GM23248 (cell line): Measurements from ENCODE around the gene LOXHD1.

Experiments used
- EZH2 ChIP-seq: fragments of 200-600 bp; sonication (generic); IDR thresholded peaks from 2 replicates; pipeline ENCODE4 v1.6.1; 2018; ENCODE audit warnings: antibody characterized with exemption, mild to moderate bottlenecking; ENCODE audit not compliant: insufficient read depth, poor library complexity, severe bottlenecking
- EZH2phosphoT487 ChIP-seq: fragments of 200-600 bp; sonication (generic); IDR thresholded peaks from 2 replicates; pipeline ENCODE4 v1.6.1; 2018; ENCODE audit warnings: antibody characterized with exemption, moderate library complexity, mild to moderate bottlenecking, low read depth; ENCODE audit not compliant: insufficient read depth

DNA sequence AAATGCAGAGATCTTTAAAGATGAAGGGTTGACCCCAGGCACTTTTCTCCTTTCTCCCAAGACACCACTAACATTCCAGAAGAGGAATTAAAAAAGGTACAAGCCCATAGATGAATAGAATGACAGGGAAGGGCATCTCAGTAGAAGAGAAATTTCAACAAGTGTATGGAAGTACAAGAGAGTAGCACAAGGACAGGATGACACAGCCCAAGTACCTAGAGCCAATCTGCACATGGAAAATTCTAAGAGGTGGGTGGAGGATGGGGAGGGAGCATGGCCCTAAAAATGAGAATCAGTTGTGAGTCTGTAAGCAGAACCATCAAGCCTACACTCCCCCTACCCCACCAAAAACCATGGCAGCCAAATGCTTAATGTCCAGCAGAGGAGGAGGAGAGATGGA, 39.7 kb upstream of the LOXHD1 start:
- no peak for TF ChIP-seq EZH2phosphoT487
- no peak for TF ChIP-seq EZH2
